IPS-18c (cell line): ENCODE measurements around the gene ENTPD2.
"Not testable (repeated sequence)": the region's sequence is repeated elsewhere in the genome, so short reads cannot be mapped to it uniquely, and the experiment has no call there.

Experiments
- H3K4me3 ChIP-seq: 2 replicates; pipeline ENCODE4 v1.7.0; 2013; ENCODE audit warnings: low read depth, mild to moderate bottlenecking, low read length, moderate library complexity; ENCODE audit not compliant: insufficient read depth
- H3K9me3 ChIP-seq: one replicate; pipeline ENCODE4 v1.6.1; 2013; ENCODE audit warnings: mild to moderate bottlenecking, low read length, moderate library complexity; ENCODE audit not compliant: control insufficient read depth, insufficient read depth

Gene ENTPD2

GRCh38 chr9:137015540-137015930 is 38.3 kb downstream of the ENTPD2 start:
- Histone ChIP-seq H3K9me3 (no peaks in the 10 kb centered on the region), H3K4me3 (no peak overlapping the region)

- no peaks in the 10 kb centered on the region for H3K9me3 ChIP-seq
- H3K4me3 ChIP-seq = no peak overlapping the region
These were observed 38.9 kb downstream of the ENTPD2 start for GRCh38 chr9:137014776-137015539.

GRCh38 chr9:137014166-137014565 is 39.7 kb downstream of the ENTPD2 start:
- Histone ChIP-seq H3K4me3 (no peak overlapping the region), H3K9me3 (peaks cover 2% of the 10 kb centered on the region)

GRCh38 chr9:137013571-137013940 is 40.3 kb downstream of the ENTPD2 start:
- H3K9me3 ChIP-seq = peaks cover 2% of the 10 kb centered on the region
- H3K4me3 ChIP-seq = no peak overlapping the region

- no peak overlapping the region for H3K4me3 ChIP-seq
- peaks cover 2% of the 10 kb centered on the region for H3K9me3 ChIP-seq
These were observed 40.9 kb downstream of the ENTPD2 start for GRCh38 chr9:137012694-137013570.

DNA sequence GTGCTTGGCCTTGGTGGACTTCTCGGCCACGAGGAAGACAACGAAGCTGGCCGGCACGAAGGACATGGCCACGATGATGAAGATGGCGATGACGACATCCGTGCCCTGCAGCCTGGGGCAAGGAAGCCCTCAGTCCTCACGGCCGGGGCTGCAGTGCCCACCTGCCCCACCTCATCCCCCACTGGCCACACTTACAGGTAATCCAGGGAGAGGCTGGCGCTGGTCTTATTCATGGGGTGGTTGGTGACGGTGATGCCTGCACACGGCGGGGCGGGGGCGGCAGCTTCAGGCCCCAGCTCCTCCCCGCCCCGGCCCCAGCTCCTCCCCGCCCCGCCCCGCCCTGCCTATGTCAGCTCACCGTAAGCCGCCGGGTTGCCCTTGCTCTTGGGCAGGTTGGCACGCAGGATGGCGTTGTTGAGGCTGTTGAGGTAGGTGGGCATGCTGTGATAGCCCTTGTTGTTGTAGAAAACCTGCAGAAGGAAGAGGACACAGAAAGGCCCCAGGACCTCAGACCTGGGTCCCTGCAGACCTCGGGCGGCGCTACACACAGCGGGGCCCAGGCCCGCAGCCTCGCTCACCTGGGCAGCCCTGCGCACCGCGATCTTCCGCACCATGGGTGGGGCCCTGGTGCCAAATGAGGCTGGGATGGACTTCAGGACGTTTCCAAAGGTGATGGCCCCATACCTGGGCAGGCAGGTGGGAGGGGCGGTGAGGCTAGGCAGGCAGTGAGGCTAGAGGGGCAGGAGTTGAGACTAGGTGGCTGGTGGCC is 41.8 kb downstream of the ENTPD2 start:
- H3K9me3 ChIP-seq = peaks cover 2% of the 10 kb centered on the region
- no peak overlapping the region for H3K4me3 ChIP-seq

- H3K9me3 ChIP-seq = peaks cover 2% of the 10 kb centered on the region
- no peak overlapping the region for H3K4me3 ChIP-seq
These were observed 42.7 kb downstream of the ENTPD2 start for GRCh38 chr9:137011156-137011555.

- Histone ChIP-seq H3K4me3 (no peak overlapping the region), H3K9me3 (peaks cover 2% of the 10 kb centered on the region)
These were observed 43.7 kb downstream of the ENTPD2 start for GRCh38 chr9:137009938-137010732.

DNA sequence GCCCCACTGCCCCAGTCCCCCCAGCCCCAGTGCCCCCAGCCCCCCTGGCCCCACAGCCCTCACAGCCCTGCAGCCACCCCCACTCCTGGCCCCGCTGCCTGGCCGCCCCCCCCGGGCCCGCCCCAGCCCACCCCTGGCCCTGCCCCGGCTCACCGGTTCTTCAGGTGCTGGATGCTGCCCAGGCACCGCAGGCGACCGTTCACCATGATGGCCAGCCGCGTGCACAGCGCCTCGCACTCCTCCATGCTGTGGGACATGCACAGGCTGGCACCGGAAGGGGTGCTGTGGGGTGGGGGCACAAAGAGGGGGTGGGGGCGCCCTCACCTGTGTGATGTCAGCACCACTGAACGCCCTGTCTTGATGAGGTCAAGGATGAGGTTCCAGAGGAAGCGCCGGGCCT is 44.6 kb downstream of the ENTPD2 start:
- peaks cover 2% of the 10 kb centered on the region for H3K9me3 ChIP-seq
- H3K4me3 ChIP-seq = no peak overlapping the region

DNA sequence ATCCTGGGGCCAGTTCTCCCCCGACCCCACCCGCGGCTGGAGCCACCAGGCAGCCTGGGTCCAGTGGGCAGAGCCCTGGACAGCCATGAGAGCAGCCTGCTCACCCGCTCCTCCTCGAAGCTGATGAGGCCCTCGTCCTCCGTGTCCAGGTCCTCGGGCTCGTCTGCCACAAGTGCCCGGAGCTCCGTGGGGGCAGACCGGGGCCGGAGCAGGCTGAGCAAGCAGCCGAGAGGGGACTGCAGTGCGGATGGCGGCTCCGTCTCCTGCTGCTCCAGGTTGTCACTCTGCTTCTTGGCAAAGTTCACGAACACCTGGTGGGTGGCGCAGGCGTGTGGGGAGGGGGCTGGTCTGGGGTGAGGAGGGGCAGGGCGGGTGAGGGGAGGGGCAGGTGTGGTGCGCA is 45.5 kb downstream of the ENTPD2 start:
- Histone ChIP-seq H3K9me3 (peaks cover 2% of the 10 kb centered on the region), H3K4me3 (no peak overlapping the region)

DNA sequence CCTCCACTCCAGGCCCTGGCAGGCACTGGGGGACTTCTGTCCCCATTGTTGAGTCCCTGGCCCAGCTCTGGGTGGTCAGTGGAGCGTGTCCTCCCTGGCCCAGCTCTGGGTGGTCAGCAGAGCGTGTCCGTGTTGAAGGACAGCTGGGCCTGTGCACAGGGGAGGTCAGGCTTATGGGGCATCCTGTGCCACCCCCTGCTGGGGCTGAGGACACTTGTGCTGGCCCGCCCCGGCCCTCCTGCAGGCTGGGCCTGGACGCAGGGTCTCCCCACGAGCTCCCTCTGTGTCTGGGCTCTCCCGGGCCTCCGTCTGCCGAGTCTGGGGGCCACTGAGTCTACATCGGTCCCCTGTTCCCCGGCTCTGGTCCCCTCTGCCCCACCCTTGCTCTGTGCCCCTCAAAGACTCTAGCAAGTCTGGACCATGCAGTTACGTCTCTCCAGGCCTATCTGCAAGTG is 46.0 kb downstream of the ENTPD2 start:
- Histone ChIP-seq H3K9me3 (peaks cover 2% of the 10 kb centered on the region), H3K4me3 (no peak overlapping the region)

DNA sequence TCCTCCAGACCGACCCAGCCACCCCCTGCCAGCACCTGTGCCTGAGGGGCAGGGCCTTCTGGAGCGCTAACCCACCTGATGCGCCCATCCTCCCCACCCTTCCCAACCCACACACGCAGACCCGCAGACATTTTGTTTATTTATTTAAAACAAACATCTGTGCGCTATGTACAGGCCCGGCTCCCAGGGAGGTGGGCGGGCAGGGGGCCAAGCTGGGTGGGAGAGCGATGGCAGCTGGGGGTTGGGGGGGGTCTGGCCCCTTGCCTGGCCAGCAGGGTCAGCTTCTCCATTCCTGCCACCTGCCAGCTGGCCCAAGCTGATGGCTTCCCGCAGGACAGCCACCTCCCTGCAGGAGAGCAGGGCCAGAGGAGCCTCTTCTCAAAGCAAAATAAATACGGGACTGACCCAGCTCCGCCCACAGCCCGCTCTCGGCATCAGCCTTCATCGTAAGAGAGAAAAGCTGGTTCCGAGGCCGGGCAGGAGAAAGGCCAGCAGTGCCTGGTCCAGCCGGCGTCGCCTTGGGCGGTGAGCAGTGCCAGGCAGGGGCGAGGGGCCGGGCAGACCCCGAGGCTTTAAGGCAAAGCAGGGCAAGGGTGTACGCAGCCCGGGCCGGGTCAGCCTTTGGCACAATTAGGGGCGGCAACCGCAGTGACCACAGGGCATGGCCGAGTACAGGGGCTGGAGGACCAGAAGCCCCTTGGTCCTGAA is 46.6 kb downstream of the ENTPD2 start:
- no peak overlapping the region for H3K4me3 ChIP-seq
- peaks cover 2% of the 10 kb centered on the region for H3K9me3 ChIP-seq

DNA sequence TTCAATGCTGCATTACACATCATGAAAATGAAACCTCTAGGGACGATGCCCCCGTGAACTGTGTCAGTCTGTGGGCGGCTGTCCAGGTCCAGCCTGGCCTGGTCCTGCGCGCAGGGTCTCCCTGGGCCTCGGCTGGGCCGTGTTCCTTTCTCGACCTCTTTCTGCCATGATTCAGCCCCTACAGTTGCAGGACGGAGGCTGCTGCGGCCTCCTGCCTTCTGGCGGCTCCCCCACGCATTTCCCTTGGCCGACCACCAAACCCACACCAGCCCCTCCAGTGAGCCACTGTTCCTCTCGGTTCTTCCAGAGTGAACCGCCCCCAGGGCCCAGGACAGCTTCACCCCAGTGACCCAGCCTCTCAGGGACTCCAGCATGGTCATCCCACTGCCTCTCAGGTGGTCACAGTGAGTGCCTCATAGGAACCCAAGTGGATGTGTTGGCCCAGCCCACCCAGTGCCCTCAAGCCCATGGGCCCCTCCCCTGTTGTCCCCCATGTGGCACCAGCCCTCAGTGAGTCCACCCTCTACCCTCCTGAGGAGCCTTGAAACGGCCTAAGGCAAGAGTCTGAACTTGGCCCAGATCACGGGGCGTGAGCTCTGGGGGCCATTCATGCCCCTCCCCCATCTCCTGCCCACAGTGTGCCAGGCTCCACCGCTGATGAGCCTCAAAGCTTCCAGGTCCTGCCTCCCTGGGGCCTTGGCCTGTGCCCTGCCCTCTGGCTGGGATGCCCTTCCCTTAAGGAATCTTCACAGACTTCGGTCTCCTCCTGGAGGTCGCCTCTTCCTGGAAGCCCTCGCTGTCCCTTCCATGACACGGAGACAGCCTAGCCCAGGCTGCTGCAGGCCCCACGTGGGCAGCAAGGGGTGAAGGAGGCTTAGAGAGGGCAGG is 47.5 kb downstream of the ENTPD2 start:
- Histone ChIP-seq H3K9me3 (peaks cover 2% of the 10 kb centered on the region), H3K4me3 (no peak overlapping the region)

DNA sequence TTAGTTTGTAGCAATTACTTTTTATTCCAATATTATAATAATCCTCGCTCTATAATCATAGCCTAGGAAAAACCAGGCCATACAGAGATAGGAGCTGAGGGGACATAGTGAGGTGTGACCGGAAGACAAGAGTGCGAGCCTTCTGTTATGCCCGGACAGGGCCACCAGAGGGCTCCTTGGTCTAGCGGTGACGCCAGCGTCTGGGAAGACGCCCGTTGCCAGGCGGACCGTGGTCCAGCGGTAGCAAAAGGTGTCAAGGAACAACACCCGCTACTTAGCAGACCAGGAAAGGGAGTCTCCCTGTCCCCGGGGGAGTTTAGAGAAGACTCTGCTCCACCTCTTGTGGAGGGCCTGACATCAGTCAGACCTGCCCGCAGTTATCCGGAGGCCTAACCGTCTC is 49.6 kb downstream of the ENTPD2 start:
- H3K9me3 ChIP-seq, H3K4me3 ChIP-seq: not testable (repeated sequence)

DNA sequence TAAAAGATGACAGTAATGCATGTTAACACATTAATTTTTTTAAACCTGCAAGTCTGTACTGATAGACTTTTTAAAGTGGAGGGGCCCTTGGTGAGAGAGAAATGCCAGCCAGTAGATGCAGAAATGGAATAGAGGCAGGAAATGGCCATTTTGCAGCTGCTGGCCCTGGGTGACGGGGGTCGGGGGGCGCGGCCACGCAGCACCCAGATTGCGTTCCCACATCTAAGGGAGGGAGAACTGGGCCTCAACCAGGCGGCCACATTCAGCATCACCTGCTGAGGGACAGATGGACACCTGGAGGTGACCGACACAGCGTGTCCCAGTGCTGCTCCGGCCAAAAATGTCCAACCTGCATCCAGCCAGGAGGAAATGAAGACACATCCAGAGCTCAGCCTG is 51.2 kb downstream of the ENTPD2 start:
- H3K9me3 ChIP-seq = no peaks in the 10 kb centered on the region
- H3K4me3 ChIP-seq = no peak overlapping the region
